COLO668 (cell line): Measurements from ENCODE around the gene ANKRD44.
A peak's percentile ranks its signal among the peaks of the same experiment; 100 is the strongest.

Experiments
- DNase-seq: peaks from one replicate; lab custom pipeline; 2025; ENCODE audit not compliant: unreplicated experiment; lab: John Stamatoyannopoulos, UW

ANKRD44 gene

DNA sequence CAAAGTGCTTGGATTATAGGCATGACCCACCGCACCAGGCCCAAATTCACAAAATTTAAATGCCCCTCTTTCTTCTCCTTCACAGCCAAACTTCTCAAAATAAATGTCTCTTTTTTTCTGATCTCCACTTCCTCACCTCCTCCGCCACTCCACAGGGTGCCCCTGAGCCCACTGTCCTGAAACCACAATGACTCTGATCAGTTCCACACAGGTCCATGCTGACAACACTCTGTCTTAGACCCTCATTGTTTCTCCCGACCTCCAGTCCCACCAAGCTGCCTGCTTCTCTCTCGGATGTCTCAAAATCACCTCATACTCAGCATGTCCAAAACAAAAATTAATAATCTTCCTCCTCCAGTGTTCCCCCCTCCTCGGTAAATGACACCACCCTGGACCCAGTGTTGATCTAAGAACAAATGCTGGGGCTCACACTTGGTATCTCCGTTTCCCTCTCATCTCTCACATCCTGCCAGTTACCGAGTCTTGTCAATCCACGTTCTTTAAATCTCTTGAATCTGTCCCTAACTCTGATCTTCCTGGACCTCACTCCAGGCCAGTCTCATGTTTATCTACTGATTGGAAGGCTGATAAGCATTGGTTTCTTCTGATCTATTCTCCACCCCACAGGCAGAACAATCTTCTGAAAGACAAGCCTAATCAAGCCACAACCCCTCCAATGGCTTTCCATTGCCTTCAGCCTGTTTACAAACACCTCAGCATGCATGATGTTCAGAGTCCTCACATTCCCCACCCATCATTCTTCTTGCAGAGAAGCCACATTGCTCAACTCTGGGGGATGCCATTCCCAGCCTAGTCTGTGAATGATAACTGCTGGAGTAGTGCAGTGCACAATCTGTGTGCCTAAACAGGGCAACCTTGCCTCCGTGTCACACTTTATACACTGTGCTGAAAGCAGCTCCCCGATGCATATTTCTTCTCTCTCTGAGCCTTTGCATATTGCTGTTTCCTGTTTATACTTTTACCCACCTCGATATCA lies 12.4 kb upstream of the ANKRD44 start:
- DNase-seq, result no peak

DNA sequence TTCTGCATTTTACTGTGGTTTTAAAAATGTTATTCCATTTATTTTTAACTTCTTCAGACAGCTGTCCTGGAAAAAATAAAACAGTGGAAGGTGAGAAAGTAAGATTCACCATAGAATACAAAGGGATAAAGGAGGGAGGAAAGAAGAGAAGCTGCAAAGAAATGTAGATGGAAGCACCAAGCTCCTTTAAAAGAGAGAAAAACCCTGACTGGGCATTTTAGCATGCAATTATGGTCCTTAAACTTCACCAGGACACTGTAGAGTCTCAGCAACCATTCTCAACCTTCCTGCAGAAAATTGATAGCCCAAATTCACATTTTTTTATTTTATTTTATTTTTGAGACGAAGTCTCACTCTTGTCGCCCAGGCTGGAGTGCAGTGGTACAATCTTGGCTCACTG lies 11.6 kb upstream of the ANKRD44 start:
- DNase-seq, result no peak

DNA sequence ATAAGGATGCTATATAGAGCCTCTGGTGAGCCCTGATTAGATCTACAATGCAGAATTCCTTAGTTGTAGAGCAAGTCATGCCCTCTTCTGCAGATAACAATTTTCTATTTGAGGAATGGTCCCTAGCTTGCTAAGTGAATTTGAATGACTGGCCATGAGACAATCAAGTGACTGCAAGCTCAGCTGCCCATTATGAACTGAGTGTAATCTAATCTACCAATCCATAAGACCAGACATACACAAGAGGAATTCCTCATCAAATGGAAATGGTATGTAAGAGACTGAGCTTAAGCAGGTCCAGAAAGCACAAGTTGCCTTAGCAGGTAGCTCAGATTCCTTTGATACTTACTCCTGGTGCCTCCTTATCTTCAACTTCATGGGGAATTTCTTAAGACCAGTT lies 4.8 kb upstream of the ANKRD44 start:
- no peak for DNase-seq

DNA sequence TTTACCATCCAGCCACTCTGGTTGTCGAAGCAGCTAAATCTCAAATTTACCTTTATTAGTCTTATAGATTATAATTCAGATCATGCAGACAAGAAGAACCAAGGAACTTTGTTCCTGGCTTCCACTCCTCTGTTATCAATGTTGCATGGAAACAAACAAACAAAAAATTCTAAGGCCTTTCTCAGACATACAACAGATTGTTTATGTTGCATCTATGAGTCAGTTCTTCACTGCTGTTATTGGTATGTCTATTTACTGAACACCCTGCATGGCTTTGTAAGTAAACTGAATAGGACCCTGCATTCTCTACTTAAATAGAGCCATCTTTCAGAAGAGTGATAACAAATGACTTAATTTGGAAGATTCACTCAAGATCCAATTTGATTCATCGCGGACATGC lies 1.6 kb upstream of the ANKRD44 start:
- no peak for DNase-seq

DNA sequence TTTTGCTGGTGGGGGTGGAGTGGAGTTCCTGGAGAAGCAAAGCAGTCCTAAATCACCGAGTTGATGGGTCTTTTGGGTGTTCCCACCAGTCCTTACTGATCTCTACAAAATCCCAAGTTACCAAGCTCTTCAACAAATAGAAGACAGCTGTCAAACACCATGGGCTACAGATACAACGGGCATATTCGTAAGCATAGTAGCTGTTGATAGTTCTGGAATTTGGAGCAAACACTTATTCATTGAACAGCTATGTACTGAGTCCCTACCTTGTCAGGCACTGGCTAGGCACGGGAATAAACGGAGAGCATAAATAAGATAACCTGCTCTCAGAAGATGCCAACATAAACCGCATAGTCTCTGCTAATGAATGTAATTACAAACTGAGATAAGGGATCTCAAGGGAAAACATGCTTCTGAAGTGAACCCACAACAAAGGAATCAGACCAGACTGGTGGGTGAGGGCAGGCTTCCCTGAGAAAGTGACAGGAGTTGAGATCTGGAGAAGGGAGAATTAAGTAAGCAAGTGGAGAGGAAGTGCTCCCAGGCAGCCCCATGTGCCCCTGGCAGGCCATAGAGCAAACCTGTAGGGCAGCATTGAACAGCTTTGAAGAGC lies 947 bp upstream of the ANKRD44 start:
- DNase-seq, result no peak

DNA sequence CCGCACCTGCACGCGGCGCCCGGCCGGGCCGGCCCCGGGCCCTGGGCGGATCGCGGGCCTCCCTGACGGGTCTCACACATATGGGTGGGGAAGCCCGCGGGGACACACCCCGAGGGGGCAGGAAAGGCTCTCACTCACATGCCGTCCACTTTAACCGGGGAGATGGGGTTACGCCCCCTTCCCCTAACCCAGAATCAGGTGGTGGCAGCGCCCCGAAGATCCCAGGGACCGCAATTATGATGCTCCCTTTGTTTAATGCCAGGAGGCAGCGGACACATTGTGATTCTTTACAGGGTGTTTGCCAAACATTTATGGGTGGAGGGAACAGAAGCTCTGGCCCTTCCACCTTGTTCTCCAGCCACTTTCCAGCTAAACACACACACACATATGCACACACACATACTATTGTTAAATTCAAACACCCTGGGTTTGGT lies 424 bp upstream of the ANKRD44 start:
- DNase-seq, result no peak

DNA sequence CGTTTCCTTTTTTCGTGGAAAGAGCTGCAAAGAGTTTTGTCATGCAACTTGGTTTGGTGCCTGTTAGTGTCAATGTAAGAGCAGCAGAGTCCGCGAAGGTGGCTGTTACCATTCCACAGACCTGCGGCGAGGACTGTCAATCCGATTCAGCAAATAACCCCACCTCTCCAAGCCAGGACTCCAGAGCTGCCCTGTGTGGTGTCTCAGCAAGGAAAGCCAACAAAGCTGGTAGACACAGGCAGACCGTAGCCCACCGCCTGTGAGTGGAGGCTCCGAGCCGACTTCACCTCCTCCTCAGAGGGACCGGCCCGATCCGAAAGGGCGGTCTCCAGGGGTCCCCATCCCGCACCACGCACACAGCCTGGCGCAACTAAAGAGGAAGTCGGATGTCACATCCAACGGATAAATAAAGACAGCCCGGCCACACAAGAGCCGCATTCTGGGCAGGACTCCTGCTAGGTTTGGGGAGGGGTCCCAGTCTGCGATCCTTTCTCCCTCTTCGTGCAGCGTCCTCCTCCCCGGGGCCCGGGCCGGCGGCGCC lies 819 bp downstream of the ANKRD44 start:
- peak; percentile 26 for DNase-seq

DNA sequence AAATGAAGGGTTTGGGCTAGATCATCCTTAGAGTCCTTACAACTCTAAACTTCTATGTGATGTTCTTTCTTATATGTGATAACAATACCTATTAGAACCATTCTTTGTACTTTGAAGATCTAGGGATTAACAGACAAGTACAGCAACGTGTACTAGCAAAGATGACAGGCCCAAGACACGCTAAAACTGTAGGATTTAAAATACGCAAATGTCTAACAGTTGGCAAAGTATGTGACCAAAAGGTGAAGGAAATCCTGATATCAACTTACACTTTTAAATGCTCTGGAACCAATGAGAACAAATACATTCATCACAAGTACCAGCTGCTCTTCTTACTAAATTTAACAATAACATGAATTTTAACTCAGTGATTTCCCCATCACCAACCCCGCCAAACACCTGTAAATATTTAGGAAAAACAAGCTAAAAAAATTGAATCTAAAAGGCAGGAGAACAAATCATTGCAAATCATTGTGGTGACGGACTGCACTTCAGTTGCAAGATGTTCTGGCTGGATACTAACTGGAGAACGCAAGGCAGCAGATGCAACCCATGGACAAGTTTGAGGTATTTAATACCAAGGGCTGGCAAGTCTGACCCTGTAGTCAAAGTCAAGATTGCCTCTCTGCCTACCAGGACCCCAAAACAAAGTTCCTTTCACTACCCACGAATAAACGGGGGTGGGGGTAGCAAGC lies 1.4 kb downstream of the ANKRD44 start:
- no peak for DNase-seq

DNA sequence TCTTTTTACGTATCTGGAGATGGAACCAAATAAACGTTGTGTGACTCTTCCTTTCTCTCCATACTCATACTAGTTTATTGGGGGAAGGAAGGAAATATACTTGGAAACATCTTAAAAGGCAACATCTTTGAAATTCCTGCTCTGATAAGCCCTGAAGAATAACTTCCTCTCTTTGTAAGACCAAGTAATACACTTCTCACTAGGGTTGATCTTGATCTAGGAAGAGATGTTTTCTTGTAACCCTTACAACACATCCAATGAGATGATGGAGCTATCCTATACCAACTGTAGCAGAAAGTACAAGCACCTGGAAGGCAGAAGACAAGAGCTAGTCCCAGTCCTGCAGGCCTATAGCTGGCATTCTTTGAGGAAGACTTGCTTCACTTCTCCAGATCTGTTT lies 2.0 kb downstream of the ANKRD44 start:
- no peak for DNase-seq

DNA sequence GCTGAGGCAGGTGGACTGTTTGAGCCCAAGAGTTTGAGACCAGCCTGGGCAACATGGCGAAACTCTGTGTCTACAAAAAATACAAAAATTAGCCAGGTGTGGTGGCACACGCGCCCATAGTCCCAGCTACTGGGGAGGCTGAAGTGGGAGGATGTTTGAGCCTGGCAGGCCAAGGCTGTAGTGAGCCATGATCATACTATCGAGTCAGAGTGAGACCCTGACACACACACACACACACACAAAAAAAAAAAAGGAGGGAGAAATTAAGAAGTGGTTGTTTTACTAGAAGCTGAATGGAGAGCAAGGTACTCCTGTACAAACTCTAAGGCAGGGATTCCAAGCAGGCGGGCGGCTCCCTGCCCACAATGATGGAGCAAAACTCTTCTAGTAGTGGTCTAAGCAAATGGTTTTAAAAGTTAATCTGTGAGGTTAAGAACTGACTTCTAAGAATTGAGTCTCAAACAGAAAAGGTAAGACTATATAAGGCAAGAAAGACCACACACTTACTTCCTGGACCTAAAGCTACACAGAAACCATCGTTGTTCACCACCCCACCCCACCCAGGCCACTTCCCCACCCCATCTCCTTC lies 2.6 kb downstream of the ANKRD44 start:
- no peak for DNase-seq

DNA sequence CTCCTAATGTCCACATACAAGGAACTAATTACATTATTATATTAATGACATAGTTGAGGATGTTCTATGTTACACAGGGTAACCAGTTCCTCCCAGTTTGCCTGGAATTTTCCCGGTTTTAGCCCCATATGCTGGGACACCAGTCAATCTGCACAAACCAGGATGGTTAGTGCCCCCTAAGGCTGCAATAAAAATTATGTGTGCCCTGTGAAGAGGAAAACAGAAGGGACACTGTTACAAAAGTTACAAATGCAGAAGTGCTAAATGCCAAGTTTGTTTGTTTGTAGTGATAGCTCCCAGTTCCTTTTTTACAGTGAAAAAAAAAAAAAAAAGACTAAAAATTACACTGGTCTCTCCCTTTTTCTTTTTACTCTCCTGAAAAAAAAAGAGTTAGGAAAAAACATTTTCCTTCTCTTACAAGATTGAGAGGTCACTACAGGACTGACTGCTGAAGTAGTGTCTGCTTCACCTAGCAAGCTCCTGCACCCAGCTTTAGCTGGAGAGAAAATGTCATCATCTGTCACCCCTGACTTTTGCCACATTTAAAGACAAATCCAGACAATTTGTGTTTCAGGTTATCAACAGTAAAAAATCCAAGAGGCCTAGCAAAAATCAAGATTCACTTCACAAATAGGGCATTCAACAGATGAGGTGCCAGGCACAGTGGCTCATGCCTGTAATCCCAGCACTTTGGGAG lies 3.2 kb downstream of the ANKRD44 start:
- DNase-seq, result no peak

DNA sequence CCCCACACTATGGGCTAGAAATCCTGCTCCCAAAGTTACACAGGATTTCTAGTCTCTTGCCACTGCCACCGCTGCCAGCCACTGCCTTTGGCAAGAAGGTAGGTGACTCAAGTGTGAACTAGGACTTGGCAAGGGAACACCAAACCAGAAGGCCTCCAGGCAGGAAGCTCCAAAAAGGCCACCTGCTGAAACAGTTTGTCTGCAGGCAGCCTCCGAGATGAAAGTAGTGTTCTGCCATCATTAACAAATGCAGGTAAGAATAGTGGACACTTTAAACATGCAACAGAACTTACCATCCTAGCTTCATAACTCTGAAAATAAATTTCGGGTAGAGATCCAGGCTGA lies 3.9 kb downstream of the ANKRD44 start:
- no peak for DNase-seq

DNA sequence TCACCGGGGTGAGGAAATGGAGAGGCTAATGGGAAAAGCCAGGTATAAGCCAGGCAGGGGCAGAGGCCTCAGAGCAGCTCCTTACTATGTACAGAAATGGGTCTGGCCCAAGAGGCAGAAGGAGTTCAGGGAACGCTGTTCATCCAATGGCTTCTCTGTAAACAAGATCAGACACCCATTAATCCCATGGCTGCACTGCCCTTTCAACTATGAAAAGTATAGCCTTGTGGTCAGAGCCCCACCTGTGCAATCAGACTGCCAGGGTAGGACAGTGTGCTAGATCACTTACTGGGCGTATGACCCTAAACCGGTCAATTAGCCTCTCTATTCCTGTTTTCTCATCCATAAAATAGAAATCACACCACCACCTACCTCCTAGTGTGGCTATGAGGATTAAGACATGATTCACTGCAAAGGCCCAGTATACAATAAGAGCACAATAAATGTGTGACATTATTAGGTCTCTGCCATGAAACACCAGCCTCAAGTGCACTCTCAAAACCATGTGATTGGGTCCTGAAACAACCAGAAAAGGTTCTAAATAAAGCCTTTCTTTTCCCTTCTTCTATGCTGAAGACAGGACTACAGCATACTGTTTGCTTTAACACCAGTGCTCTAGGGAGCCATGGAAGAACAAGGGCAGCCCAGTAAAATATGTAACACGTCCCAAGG lies 4.4 kb downstream of the ANKRD44 start:
- DNase-seq, result peak; percentile 10

DNA sequence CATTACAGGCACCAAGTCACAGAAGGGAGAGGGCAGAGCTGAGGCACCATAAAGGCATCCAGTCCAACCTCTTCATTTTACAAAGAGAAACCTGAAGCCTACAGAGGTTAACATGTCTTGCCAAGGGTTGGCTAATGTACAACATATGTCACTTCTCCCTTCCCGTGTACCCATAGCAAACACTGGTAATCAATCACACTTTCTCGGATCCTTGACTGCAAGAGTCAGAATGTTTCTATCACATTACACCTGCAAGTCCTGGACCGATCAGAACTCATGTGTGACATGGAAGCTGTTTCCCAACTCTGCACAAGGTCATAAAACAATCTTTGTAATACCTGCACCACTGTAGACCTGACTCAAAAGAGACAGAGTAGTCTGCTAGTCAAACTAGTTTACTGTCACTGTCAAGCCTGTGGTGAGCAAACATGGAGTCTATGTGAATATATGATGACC lies 6.0 kb downstream of the ANKRD44 start:
- DNase-seq, result no peak

DNA sequence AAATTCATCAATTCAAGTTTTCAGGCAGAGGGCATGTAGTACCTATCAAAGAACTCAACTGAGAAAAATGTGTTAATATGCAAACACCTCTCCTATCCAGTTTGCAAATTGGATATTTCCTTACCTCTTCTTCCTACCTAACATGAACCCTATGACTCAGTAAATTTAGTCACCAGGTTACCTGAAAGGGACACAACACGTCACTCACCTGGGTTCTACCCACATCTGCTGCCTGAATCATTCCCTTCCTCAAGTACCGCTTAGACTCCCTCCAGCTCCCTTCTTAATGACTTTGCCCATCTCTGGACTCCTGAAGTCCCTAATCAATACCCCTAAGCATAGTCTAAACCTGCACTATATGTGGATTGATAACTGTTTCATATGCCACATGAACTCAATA lies 10.4 kb downstream of the ANKRD44 start:
- DNase-seq, result no peak

DNA sequence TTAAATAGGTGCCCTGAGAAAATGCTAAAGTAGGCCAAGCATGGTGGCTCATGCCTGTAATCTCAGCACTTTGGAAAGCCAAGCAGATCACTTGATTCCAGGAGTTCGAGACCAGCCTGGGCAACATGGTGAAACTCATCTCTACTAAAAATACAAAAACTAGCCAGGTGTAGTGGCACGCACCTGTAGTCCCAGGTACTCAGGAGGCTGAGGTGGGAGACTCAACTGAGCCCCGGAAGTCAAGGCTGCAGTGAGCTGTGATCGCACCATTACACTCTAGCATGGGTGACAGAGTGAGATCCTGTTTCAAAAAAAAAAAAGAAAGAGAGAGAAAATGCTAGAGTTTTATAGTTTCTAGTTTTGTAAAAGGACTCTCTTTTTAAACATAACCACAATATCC lies 12.0 kb downstream of the ANKRD44 start:
- no peak for DNase-seq

DNA sequence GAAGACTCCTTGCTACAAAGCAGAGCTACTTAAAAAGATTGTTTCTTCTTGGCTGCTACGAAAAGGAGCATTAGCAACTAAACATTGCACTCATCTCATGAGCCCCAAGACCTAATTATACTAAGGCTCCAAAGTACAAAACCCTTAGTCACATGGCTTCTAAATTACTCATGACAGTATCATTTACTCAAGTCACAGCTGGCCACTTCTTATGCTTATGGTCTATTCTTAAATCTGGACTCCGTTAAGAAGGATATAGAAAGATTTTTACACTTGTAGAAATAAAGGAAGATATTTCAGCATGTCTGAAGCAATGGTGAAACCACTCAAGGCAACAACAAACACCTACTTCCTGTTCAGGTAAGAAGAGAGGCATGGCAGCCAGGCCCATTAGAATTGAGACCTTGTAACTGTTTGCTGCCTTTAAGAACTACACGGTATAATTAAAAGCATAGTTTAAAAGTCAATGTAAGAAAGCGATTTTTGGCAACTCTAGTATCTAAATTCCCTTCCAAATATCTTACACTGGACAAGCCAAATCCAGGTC lies 12.7 kb downstream of the ANKRD44 start:
- no peak for DNase-seq

DNA sequence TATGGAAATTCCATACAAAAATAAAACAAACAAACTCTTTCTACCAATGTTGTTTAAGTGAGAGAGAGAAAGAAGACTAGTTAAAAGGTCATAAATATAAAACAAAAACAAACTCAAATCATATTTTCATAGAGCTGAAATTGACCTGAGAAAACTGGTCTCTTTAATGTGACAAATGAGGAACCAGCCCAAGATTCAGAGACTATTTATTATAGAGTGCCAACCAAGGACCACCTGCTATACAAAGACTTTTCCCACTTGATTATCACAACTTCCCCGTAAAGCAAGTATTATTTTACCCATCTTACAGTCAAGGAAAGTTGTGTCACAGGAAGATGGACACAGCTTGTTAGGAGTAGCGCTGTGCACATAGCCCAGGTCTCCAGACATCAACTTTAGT lies 13.3 kb downstream of the ANKRD44 start:
- DNase-seq, result no peak

DNA sequence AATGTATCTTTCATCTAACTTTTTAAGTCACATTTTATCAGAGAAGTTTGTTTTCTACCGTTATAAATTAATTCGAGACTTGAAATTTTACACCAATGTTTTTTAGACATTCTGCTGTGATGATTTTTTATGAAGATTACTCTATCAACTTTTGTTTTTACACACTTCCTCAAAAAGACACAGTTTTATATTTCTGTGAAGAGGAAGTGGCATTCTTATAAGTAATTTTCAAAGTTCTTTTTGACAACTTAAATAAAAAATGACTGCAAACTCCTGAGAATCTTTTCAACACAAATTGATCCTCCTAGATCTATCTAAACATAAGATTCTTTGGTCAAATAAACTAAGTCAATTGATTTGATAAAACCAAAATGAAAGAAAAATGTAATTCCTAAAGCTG lies 13.7 kb downstream of the ANKRD44 start:
- DNase-seq, result no peak

DNA sequence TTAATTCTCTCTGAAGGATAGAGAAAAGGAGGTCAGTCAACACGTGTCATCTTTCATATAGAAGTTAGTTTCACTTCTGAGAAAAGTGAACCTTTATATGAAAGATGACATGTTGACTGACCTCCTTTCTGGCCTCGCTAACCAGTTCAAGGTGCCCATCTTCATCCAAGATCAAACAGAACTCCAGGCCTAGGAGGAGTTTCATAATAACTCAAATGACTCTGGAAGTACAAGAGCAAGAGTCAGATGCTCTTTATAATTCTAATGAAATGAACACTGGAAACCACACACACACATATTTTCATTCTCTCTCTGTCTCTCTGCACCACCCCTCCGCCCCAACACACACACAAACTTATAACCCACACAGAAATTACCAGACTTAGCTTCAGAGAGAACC lies 16.3 kb downstream of the ANKRD44 start:
- DNase-seq, result no peak
